Subcutaneous abdominal adipose tissue (tissue), 5 donors: ENCODE results near the gene RPH3AL.

Experiments used
- H3K27ac ChIP-seq: one replicate; pipeline ENCODE4 v1.7.0; 2013; ENCODE audit warnings: low read depth, mild to moderate bottlenecking, inconsistent platforms, low read length, moderate library complexity
- H3K27me3 ChIP-seq, 5 donors: one replicate each; pipeline ENCODE4 v1.7.0; 2013; ENCODE audit warnings: low read length in 5 of 5, inconsistent platforms in 1 of 5; ENCODE audit not compliant: control insufficient read depth in 5 of 5, insufficient read depth in 4 of 5
- H3K36me3 ChIP-seq, 5 donors: one replicate each; pipeline ENCODE4 v1.7.0; 2013; ENCODE audit warnings: low read length in 5 of 5; ENCODE audit not compliant: control insufficient read depth in 5 of 5, insufficient read depth in 5 of 5
- H3K4me1 ChIP-seq, 5 donors: one replicate each; pipeline ENCODE4 v1.7.0; 2013; ENCODE audit warnings: low read length in 5 of 5, mild to moderate bottlenecking in 3 of 5, moderate library complexity in 1 of 5; ENCODE audit not compliant: control insufficient read depth in 5 of 5, insufficient read depth in 5 of 5
- H3K4me3 ChIP-seq, 5 donors: one replicate each; pipeline ENCODE4 v1.7.0; 2013; ENCODE audit warnings: low read length in 5 of 5, low read depth in 1 of 5
- H3K9ac ChIP-seq, 5 donors: one replicate each; pipeline ENCODE4 v1.7.0; 2013; ENCODE audit warnings: low read length in 5 of 5, mild to moderate bottlenecking in 4 of 5, moderate library complexity in 3 of 5
- H3K9me3 ChIP-seq, 5 donors: one replicate each; pipeline ENCODE4 v1.7.0; 2013; ENCODE audit warnings: low read length in 5 of 5; ENCODE audit not compliant: control insufficient read depth in 5 of 5
- donor health status: healthy.
- donor health status: healthy.
- donor health status: healthy.
- donor health status: healthy.
- donor health status: healthy.

Gene RPH3AL, protein sequence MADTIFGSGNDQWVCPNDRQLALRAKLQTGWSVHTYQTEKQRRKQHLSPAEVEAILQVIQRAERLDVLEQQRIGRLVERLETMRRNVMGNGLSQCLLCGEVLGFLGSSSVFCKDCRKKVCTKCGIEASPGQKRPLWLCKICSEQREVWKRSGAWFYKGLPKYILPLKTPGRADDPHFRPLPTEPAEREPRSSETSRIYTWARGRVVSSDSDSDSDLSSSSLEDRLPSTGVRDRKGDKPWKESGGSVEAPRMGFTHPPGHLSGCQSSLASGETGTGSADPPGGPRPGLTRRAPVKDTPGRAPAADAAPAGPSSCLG

DNA sequence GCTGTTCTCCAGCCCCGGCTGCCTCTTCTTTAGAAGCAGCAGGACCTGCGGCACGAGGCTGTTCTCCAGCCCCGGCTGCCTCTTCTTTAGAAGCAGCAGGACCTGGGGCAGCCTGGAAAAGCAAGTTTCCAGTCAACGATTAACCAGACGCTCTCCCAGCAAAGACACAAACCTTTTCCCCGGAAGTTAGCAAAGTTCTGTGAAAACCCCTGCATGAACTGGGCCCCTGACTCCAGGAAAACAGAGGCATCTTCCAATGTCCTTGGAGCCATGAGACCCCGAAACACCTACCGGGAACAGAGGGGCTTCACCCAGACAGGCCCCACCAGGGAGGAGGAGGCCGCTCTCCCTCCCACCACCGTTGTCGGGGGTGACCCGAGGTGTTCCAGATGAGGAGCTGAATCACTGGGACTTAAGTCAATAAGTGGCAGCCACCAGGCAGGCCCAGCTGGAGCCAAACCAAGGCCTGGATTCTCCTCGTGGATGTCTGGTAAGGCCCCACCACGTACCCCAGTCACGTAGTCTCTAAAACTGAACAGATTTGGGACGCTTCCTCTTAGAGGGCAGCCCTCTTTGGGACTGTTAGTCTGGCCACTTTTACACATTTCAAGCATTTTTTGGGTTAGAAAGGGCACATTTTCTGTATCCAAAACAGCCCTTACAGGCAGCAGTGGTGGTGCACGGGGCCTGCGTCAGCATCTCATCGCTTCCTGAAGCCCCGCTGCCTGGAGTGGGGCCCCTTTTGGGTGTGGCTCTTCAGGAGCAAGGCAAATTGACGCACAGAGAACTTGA, at the start of gene RPH3AL:
RPH3AL (minus strand) TSS at position 387 of the 792 bp plus-strand sequence. CDS start 25,264 bp downstream, outside the sequence.
- Histone ChIP-seq H3K9ac (peak within 1 kb of the TSS; percentile 55 to 81 (median 60)), H3K4me3 (peak within 1 kb of the TSS in 3 of 5 donors; percentile 2 to 27 (median 27)), H3K9me3 (no peaks in the 10 kb centered on the region), H3K4me1 (peaks cover 16 to 72% (median 70%) of the 10 kb centered on the region in 5 donors), H3K27ac (peak within 1 kb of the TSS; percentile 86), H3K27me3 (no peaks in the 10 kb centered on the region), H3K36me3 (no peaks in the 10 kb centered on the region)

DNA sequence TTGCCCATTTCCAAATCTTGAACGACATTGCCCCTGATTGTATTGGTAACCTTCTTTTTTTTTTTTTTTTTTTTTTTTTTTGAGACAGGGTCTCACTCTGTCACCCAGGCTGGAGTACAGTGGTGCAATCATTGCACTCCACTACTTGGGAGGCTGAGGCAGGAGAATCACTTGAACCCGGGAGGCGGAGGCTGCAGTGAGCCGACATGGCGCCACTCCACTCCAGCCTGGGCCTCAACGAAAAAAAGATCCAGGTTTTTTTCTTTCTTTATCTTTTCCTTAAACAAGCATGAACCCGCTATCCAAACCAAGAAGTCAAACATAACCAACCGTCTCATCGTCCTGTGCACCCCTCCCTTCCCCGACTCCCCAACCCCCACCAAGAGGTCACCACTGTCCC, 47.6 kb upstream of the RPH3AL start:
- no peak overlapping the region for H3K27ac ChIP-seq
- no peak overlapping the region for H3K9ac ChIP-seq
- H3K4me1 ChIP-seq = no peaks in the 10 kb centered on the region
- H3K9me3 ChIP-seq = no peaks in the 10 kb centered on the region
- H3K4me3 ChIP-seq = no peak overlapping the region
- H3K36me3 ChIP-seq = no peaks in the 10 kb centered on the region
- peaks cover 0 to 6% (median 0%) of the 10 kb centered on the region in 5 donors for H3K27me3 ChIP-seq

DNA sequence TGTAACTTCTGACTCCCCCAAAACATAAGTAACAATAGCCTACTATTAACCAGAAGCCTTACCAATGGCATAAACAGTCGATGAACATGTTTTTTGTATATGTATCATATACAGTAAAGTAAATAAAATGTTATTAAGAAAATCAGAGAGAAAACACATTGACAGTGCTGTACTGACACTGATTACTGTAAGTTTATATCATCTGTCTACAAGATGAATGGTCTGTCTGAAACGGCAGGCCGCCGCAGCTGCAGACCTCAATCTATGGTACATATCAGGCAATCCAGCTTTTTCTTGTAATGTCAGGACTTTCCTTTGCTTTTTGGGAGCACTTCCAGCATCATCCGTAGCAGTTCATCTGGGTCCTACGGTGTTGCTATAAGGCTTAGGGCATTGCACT, 44.2 kb upstream of the RPH3AL start:
- peaks cover 0 to 6% (median 0%) of the 10 kb centered on the region in 5 donors for H3K27me3 ChIP-seq
- H3K4me1 ChIP-seq = peaks cover 0 to 17% (median 12%) of the 10 kb centered on the region in 5 donors
- H3K36me3 ChIP-seq = no peaks in the 10 kb centered on the region
- no peak overlapping the region for H3K4me3 ChIP-seq
- H3K9ac ChIP-seq = no peak overlapping the region
- no peak overlapping the region for H3K27ac ChIP-seq
- no peaks in the 10 kb centered on the region for H3K9me3 ChIP-seq

DNA sequence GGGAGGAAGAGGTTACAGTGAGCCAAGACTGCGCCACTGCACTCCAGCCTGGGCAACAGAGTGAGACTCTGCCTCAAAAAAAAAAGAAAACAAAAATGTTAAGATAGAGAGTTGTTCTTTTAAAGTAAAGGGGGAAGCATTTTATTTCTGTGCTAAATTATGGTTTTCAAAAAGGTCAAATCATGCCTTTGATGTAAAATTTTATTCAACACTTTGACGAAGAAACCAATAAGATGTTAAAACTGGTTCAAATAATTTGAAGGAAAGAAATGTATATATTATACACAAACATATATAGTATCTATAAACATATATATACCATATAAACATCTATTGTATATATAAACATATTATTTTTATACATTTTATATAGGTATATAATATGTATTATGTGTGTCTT, 43.4 kb upstream of the RPH3AL start:
- Histone ChIP-seq H3K9ac (no peak overlapping the region), H3K9me3 (no peaks in the 10 kb centered on the region), H3K4me3 (no peak overlapping the region), H3K27me3 (peaks cover 0 to 3% (median 0%) of the 10 kb centered on the region in 5 donors), H3K36me3 (no peaks in the 10 kb centered on the region), H3K4me1 (peaks cover 0 to 17% (median 12%) of the 10 kb centered on the region in 5 donors), H3K27ac (no peak overlapping the region)

DNA sequence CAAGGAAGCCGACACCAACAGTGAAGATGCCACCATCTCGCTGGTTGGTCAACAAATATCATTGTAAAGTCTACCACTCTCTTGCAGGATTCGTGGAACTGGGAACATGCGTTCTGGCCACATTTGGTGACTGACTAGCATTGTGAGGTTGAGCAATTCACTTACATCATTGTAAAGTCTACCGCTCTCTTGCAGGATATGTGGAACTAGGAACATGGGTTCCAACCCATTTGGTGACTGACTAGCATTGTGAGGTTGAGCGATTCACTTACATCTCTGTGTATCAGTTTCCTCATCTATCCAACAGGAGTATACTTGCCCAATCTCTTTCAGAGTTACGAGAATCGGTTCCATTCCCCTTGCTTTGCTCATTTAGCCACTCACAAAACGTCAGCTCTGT, 42.6 kb upstream of the RPH3AL start:
- Histone ChIP-seq H3K4me1 (peaks cover 0 to 17% (median 12%) of the 10 kb centered on the region in 5 donors), H3K27me3 (no peaks in the 10 kb centered on the region), H3K9me3 (no peaks in the 10 kb centered on the region)

DNA sequence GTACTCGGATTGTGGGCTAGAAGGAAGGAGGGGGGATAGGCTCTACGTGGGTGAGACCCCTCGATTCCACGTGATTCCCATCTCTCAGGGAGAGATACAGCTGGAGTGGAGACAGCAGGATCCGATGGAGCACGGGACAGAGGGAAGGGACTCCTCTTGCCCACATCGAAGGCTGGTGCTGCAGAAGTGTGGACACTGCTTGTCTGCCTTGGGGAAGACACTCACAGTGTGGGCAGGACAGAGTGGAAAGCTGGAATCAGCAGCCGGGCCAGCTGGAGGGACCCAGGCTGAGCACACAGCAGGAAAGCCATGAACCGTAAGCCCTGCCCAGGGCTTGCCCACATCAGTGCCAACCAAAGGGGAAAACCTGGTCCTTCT, 42.1 kb upstream of the RPH3AL start:
- H3K36me3 ChIP-seq = no peaks in the 10 kb centered on the region
- no peak overlapping the region for H3K4me3 ChIP-seq
- H3K27me3 ChIP-seq = no peaks in the 10 kb centered on the region
- no peak overlapping the region for H3K27ac ChIP-seq
- H3K9ac ChIP-seq = no peak overlapping the region
- H3K9me3 ChIP-seq = no peaks in the 10 kb centered on the region
- peaks cover 0 to 17% (median 12%) of the 10 kb centered on the region in 5 donors for H3K4me1 ChIP-seq

More for the DNA sequence above, 42.6 kb upstream of the RPH3AL start:
- H3K36me3 ChIP-seq = no peaks in the 10 kb centered on the region
- H3K27ac ChIP-seq = no peak overlapping the region
- H3K9ac ChIP-seq = no peak overlapping the region
- H3K4me3 ChIP-seq = no peak overlapping the region

DNA sequence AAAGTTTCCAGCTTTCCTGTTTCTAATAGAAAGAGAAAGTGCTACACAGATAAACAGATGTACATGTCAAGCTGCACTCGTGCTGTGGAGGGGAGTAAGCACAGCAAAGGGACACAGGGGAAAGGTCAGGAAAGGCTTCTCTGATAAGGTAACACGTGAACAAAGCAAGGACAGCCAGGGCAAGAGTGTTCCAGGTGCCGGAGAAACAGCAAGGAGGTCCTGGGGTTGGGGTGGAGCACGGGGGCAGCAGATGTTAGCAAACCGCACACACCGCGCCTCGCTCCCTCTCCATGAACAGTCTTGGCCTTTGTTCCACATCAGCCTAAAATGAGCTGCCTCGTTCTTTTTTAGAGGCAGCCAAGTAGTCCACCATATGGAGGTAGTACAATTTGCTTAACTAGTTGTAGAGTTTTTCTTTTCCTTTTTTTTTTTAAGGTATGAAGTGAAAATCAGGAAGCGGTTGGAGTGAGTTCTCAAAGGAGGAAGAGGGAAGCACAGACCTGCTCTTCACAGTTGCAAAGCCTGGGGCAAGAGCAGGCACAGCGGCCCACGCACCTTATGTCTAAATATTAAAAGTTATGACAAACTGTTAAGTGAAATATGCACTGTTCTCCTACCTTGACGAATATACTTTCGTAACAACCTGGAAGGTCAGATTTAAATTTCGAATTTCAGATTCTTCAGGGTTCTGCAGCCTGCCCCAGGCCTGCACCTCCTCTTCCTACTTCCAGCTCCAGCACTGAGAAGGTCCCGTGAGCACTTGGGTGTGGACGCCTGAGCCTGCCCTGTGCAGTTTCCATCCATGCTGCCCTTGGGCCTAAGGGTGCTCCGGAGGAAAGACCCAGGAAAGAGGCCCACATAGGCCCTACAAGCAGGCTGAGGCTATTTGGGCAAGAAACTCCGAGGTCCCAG, 41.5 kb upstream of the RPH3AL start:
- Histone ChIP-seq H3K27me3 (no peaks in the 10 kb centered on the region), H3K9ac (peak overlapping the region in 2 of 5 donors; percentile 57 to 60), H3K36me3 (no peaks in the 10 kb centered on the region), H3K9me3 (no peaks in the 10 kb centered on the region), H3K27ac (no peak overlapping the region), H3K4me1 (peaks cover 0 to 17% (median 12%) of the 10 kb centered on the region in 5 donors), H3K4me3 (peak overlapping the region in 4 of 5 donors; percentile 14 to 52 (median 44))

DNA sequence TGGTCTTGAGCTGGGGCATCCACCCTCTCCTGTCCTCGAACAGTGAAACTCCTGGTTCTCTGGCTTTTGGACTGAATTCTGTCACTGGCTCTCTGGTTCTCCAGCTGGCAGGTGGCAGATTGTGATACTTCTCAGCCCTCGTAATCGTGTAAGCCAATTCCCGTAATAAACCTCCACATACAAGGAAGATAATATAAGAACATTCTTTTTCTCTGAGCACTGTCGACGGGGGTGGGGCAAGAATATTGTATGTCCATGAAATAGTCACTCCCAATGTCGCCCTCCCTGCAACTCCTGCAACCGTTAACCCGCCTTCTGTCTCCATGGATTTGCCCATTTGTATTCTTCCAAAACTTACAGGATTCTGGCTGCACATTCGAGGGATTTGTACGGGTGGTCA, 39.2 kb upstream of the RPH3AL start:
- Histone ChIP-seq H3K9ac (no peak overlapping the region), H3K4me1 (peaks cover 0 to 17% (median 12%) of the 10 kb centered on the region in 5 donors), H3K4me3 (no peak overlapping the region), H3K27ac (no peak overlapping the region), H3K27me3 (no peaks in the 10 kb centered on the region), H3K36me3 (no peaks in the 10 kb centered on the region), H3K9me3 (no peaks in the 10 kb centered on the region)

DNA sequence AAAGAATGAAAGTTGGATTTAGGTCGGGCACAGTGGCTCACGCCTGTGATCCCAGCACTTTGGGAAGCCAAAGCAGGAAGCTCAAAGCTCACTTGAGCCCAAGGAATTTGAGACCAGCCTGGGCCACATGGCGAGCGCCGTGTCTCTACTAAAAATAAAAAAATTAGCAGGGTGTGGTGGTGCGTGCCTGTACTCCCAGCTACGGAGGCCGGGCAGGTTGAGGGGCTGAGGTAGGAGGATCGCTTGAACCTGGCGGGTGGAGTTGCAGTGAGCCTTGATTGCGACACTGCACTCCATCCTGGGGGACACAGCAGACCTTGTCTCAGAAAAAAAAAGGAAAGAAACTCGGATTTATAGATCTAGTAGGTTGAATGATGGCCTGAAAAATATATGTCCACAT, 37.4 kb upstream of the RPH3AL start:
- Histone ChIP-seq H3K9me3 (no peaks in the 10 kb centered on the region), H3K27me3 (no peaks in the 10 kb centered on the region), H3K27ac (no peak overlapping the region), H3K4me1 (peaks cover 0 to 26% (median 24%) of the 10 kb centered on the region in 5 donors), H3K4me3 (no peak overlapping the region), H3K36me3 (no peaks in the 10 kb centered on the region), H3K9ac (no peak overlapping the region)
